Peyer's patch (tissue), 4 donors: ENCODE measurements around the gene FOXC1.

Source experiments
- POLR2A ChIP-seq, 2 donors: fragments of 450-650 bp; IDR thresholded peaks; one replicate each; pipeline ENCODE4 v1.5.1; 2017; ENCODE audit warnings: antibody characterized with exemption in 2 of 2, mild to moderate bottlenecking in 2 of 2, moderate library complexity in 2 of 2
- TF ChIP-seq, protein P1 (sequence below), 6 experiments: fragments of 450-650 bp in 4 of 6; fragments of 200-600 bp in 2 of 6; sonication (generic) in 1 of 6; IDR thresholded peaks; one replicate each; pipeline ENCODE4 v1.5.1; 2017 to 2019; ENCODE audit warnings: antibody characterized with exemption in 6 of 6, mild to moderate bottlenecking in 3 of 6, moderate library complexity in 1 of 6

DNA sequence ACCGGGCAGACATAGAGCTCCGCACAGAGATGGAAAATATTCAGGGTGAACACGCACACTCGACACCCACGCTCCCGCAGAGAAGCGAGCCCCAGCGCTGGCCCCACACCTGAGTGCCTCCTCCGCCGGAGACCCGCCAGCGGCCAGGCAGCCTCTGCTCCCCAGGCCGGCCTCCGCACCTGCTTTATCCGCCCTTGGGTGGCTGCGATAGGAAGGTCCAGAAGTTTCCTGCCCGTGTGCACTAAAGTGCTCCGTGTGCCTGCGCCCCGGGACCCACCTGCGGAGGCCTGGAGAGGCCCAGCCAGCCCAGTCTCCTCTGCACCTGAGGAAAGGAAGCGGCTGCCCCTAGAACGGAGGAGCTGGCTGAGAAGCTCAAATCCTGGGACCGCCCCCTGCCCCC lies 10.8 kb upstream of the FOXC1 start:
- TF ChIP-seq, protein P1, sequence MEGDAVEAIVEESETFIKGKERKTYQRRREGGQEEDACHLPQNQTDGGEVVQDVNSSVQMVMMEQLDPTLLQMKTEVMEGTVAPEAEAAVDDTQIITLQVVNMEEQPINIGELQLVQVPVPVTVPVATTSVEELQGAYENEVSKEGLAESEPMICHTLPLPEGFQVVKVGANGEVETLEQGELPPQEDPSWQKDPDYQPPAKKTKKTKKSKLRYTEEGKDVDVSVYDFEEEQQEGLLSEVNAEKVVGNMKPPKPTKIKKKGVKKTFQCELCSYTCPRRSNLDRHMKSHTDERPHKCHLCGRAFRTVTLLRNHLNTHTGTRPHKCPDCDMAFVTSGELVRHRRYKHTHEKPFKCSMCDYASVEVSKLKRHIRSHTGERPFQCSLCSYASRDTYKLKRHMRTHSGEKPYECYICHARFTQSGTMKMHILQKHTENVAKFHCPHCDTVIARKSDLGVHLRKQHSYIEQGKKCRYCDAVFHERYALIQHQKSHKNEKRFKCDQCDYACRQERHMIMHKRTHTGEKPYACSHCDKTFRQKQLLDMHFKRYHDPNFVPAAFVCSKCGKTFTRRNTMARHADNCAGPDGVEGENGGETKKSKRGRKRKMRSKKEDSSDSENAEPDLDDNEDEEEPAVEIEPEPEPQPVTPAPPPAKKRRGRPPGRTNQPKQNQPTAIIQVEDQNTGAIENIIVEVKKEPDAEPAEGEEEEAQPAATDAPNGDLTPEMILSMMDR (IDR thresholded peaks at IDR 0.05) = no peak
- no peak for TF ChIP-seq POLR2A (IDR thresholded peaks at IDR 0.05)
